ENCODE data around the gene RAP2A.

DNA sequence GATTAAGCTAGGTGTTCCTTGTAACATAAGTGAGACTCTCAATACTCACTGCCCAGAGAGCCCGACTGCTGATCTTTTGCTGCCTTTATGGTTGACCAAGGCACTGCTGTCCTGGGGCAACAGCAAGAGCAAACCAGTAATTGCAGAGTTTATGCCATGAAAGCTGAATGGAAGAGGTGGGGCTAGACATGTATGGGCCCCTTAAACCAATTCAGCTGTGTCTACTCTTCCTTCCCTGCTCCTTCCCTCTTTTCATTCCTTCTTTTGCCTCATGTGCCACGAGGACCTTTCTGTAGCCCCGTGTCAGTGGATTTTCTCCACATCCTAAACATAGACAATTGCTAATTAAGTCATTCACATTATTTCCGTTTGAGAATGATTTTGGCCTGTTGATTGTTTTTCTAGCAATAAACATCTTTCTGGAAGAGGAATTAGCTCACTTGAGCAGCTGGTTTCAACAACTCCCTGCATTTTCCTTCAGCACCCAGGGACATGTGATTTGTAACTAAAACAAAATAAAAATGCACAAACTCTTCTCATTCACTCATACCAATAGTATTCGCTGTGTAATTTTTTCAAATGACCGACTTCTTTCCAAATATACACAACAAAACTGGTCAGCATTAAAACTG, 40.5 kb downstream of the RAP2A start:
- TF ChIP-seq, protein P1, sequence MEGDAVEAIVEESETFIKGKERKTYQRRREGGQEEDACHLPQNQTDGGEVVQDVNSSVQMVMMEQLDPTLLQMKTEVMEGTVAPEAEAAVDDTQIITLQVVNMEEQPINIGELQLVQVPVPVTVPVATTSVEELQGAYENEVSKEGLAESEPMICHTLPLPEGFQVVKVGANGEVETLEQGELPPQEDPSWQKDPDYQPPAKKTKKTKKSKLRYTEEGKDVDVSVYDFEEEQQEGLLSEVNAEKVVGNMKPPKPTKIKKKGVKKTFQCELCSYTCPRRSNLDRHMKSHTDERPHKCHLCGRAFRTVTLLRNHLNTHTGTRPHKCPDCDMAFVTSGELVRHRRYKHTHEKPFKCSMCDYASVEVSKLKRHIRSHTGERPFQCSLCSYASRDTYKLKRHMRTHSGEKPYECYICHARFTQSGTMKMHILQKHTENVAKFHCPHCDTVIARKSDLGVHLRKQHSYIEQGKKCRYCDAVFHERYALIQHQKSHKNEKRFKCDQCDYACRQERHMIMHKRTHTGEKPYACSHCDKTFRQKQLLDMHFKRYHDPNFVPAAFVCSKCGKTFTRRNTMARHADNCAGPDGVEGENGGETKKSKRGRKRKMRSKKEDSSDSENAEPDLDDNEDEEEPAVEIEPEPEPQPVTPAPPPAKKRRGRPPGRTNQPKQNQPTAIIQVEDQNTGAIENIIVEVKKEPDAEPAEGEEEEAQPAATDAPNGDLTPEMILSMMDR (IDR thresholded peaks at IDR 0.05; ENCODE audit: low read length), result no peak
- TF ChIP-seq EZH2 (IDR thresholded peaks at IDR 0.05; ENCODE audit: borderline replicate concordance, low read length), result no peak
